OCI-LY7 (cell line): ENCODE measurements around the gene SHC1. TPM values are rescaled to one million over a fixed set of nuclear protein-coding genes. Genes with fewer than 3 reads are reported as not detected.

Experiments
- BruUV-seq: library from RNA; stranded (reverse); fragments of 400-500 nt; replicated peaks from 2 replicates; lab custom pipeline; 2021; lab: Mats Ljungman, UMichigan
- CTCF ChIA-PET: fragments of 300-600 bp; sonication (Branson Sonifier 250); formaldehyde crosslinking; loops from one replicate; lab custom pipeline; 2022; ENCODE audit warnings: antibody characterized with exemption; ENCODE audit not compliant: unreplicated experiment; lab: Charles Lee
- POLR2A ChIA-PET: fragments of 300-600 bp; sonication (Branson Sonifier 250); formaldehyde crosslinking; loops from one replicate; lab custom pipeline; 2022; ENCODE audit warnings: antibody characterized with exemption; lab: Charles Lee
- DNase-seq: peaks from one replicate; pipeline ENCODE4 v3.0.0-alpha.2; 2015; ENCODE audit warnings: low spot score
- H2AFZ ChIP-seq: fragments of 200-600 bp; sonication (generic), shearing (Covaris generic); 2 replicates; pipeline ENCODE4 v1.6.1; 2014; ENCODE audit warnings: mild to moderate bottlenecking, antibody characterized with exemption, low read length, moderate library complexity
- H3K27ac ChIP-seq: fragments of 200-600 bp; sonication (generic); 2 replicates; pipeline ENCODE4 v1.5.1; 2014; ENCODE audit warnings: mixed run types, low read depth, mild to moderate bottlenecking, moderate library complexity, low read length, inconsistent platforms; ENCODE audit not compliant: poor library complexity, severe bottlenecking
- H3K36me3 ChIP-seq: fragments of 200-600 bp; sonication (generic); 2 replicates; pipeline ENCODE4 v1.6.1; 2014; ENCODE audit warnings: mild to moderate bottlenecking, antibody characterized with exemption, low read length, moderate library complexity, mixed read lengths; ENCODE audit not compliant: insufficient read depth
- H3K4me1 ChIP-seq: fragments of 200-600 bp; sonication (generic); 2 replicates; pipeline ENCODE4 v1.5.1; 2014; ENCODE audit warnings: mild to moderate bottlenecking, low read length; ENCODE audit not compliant: insufficient read depth, poor library complexity, severe bottlenecking
- H3K4me2 ChIP-seq: fragments of 200-600 bp; sonication (generic); 2 replicates; pipeline ENCODE4 v1.6.1; 2014; ENCODE audit warnings: mild to moderate bottlenecking, low read length
- H3K4me3 ChIP-seq: fragments of 200-600 bp; sonication (generic); 2 replicates; pipeline ENCODE4 v1.5.1; 2014; ENCODE audit warnings: mild to moderate bottlenecking, low read depth, low read length; ENCODE audit not compliant: poor library complexity, severe bottlenecking
- H3K79me2 ChIP-seq: fragments of 200-600 bp; sonication (generic); 2 replicates; pipeline ENCODE4 v1.6.1; 2016; ENCODE audit warnings: low read depth, mild to moderate bottlenecking, low read length, moderate library complexity, mixed read lengths; ENCODE audit not compliant: insufficient read depth
- H3K9me2 ChIP-seq: fragments of 200-600 bp; sonication (generic); 2 replicates; pipeline ENCODE4 v1.6.1; 2016; ENCODE audit warnings: mild to moderate bottlenecking, low read length, mixed read lengths; ENCODE audit not compliant: insufficient read depth
- H3K9me3 ChIP-seq: fragments of 200-600 bp; sonication (generic); 2 replicates; pipeline ENCODE4 v1.6.1; 2014; ENCODE audit warnings: mild to moderate bottlenecking, mixed run types, low read length, mixed read lengths
- H4K20me1 ChIP-seq: fragments of 200-600 bp; sonication (generic); 2 replicates; pipeline ENCODE4 v1.6.1; 2014; ENCODE audit warnings: mild to moderate bottlenecking, antibody characterized with exemption, low read length, moderate library complexity, mixed read lengths; ENCODE audit not compliant: insufficient read depth
- CTCF ChIP-seq: fragments of 200-600 bp; sonication (generic); conservative IDR thresholded peaks from 2 replicates; pipeline ENCODE4 v1.5.1; 2014; ENCODE audit warnings: mild to moderate bottlenecking, antibody characterized with exemption, low read length, moderate library complexity, mixed read lengths
- EZH2phosphoT487 ChIP-seq: fragments of 200-600 bp; sonication (generic); IDR thresholded peaks from 2 replicates; pipeline ENCODE4 v1.6.1; 2018; ENCODE audit warnings: low read depth, borderline replicate concordance, mild to moderate bottlenecking, mixed run types, antibody characterized with exemption, low read length, moderate library complexity, mixed read lengths
- intact Hi-C: fragments of 100-400 bp; cut with micrococcal nuclease; formaldehyde crosslinking; loops from one replicate; pipeline ENCODE4 v1.10.0; 2022; ENCODE audit not compliant: unreplicated experiment
- total RNA-seq, 2 experiments: library from RNA; depleted of rRNA in 1 of 2; stranded (reverse); fragments of >200 nt in 1 of 2; shearing (Covaris generic) in 1 of 2; gene quantifications; 2 replicates each; pipeline ENCODE4 v1.2.3, GENCODE V29; 2014 to 2022

The SHC1 gene
- total RNA-seq, 2 experiments from 2014 or later = 37.6 to 77.4 TPM

- Histone ChIP-seq H3K9me3 (no peaks in the 10 kb centered on the region), H3K9me2 (no peaks in the 10 kb centered on the region), H3K4me3 (peak overlapping the region; percentile 10), H3K4me1 (peaks cover 33% of the 10 kb centered on the region), H4K20me1 (peaks cover 7% of the 10 kb centered on the region; the same call in 1 of the 2 replicates), H3K27ac (no peak overlapping the region), H3K79me2 (peaks cover 51% of the 10 kb centered on the region), H2AFZ (no peak overlapping the region), H3K36me3 (peaks cover 52% of the 10 kb centered on the region), H3K4me2 (peak overlapping the region; percentile 59)
- no peak for DNase-seq
- TF ChIP-seq EZH2phosphoT487 (no peak), CTCF (no peak)
- ChIA-PET CTCF (no interaction called here), POLR2A (interaction anchor here (1.8 kb wide), 1 partner anchor 16 kb away, joined by 6 read pairs; the partner anchor contains the start of gene PBXIP1)
- intact Hi-C loops = no loop called here
- BruUV-seq = no TSS peak
Observed at GRCh38 chr1:154971341-154971998, 923 bp upstream of the SHC1 start.

GRCh38 chr1:154969860-154970452 is 591 bp downstream of the SHC1 start:
- Histone ChIP-seq H4K20me1 (no peaks in the 10 kb centered on the region), H3K27ac (no peak overlapping the region), H3K4me1 (peaks cover 30% of the 10 kb centered on the region), H3K9me2 (no peaks in the 10 kb centered on the region), H3K4me2 (peak overlapping the region; percentile 59; the same call in 1 of the 2 replicates), H2AFZ (no peak overlapping the region), H3K9me3 (no peaks in the 10 kb centered on the region), H3K79me2 (peaks cover 36% of the 10 kb centered on the region), H3K36me3 (peaks cover 59% of the 10 kb centered on the region), H3K4me3 (no peak overlapping the region)
- intact Hi-C loops = no loop called here
- ChIA-PET POLR2A (interaction anchor here (0.5 to 0.7 kb wide), 2 partner anchors 13 to 16 kb away, joined by 5 to 6 read pairs; partner anchors contain the start of gene FLAD1), CTCF (no interaction called here)
- no peak for DNase-seq
- TF ChIP-seq EZH2phosphoT487 = no peak
- TF ChIP-seq CTCF = no peak
- BruUV-seq = no TSS peak

GRCh38 chr1:154969246-154969645 is 1.3 kb downstream of the SHC1 start:
- H2AFZ ChIP-seq = no peak overlapping the region
- no TSS peak for BruUV-seq
- H3K36me3 ChIP-seq = peaks cover 65% of the 10 kb centered on the region
- H3K4me1 ChIP-seq = peaks cover 30% of the 10 kb centered on the region
- no peaks in the 10 kb centered on the region for H3K9me2 ChIP-seq
- no peak overlapping the region for H3K4me3 ChIP-seq
- no peak overlapping the region for H3K4me2 ChIP-seq
- ChIA-PET CTCF (no interaction called here), POLR2A (interaction anchor here (0.7 kb wide), 1 partner anchor 16 kb away, joined by 6 read pairs; no protein-coding TSS in a partner anchor)
- no peak for DNase-seq
- peaks cover 34% of the 10 kb centered on the region for H3K79me2 ChIP-seq
- no peaks in the 10 kb centered on the region for H4K20me1 ChIP-seq
- no peak overlapping the region for H3K27ac ChIP-seq
- TF ChIP-seq EZH2phosphoT487 (no peak), CTCF (no peak)
- intact Hi-C loops = no loop called here
- no peaks in the 10 kb centered on the region for H3K9me3 ChIP-seq
